ENCODE measurements around the gene IMPG2.

Gene IMPG2

GRCh38 chr3:101273608-101274007, 46.8 kb downstream of the IMPG2 start:
- no peak for DNase-seq

- no peak for DNase-seq
Observed at GRCh38 chr3:101273156-101273555, 47.2 kb downstream of the IMPG2 start.

GRCh38 chr3:101271728-101272127, 48.6 kb downstream of the IMPG2 start:
- DNase-seq = no peak

- no peak for DNase-seq
Observed at GRCh38 chr3:101270149-101270548, 50.2 kb downstream of the IMPG2 start.

- DNase-seq = no peak
Observed at GRCh38 chr3:101268971-101269671, 51.3 kb downstream of the IMPG2 start.

- no peak for DNase-seq
Observed at GRCh38 chr3:101268141-101268540, 52.2 kb downstream of the IMPG2 start.

GRCh38 chr3:101266566-101266965, 53.8 kb downstream of the IMPG2 start:
- no peak for DNase-seq

- no peak for DNase-seq
Observed at GRCh38 chr3:101266071-101266470, 54.3 kb downstream of the IMPG2 start.

GRCh38 chr3:101262393-101263240, 57.8 kb downstream of the IMPG2 start:
- DNase-seq = no peak

- no peak for DNase-seq
Observed at GRCh38 chr3:101261506-101261905, 58.9 kb downstream of the IMPG2 start.

- DNase-seq = no peak
Observed at GRCh38 chr3:101259485-101260341, 60.7 kb downstream of the IMPG2 start.

GRCh38 chr3:101256511-101256910, 63.9 kb downstream of the IMPG2 start:
- no peak for DNase-seq

GRCh38 chr3:101255441-101255840, 64.9 kb downstream of the IMPG2 start:
- no peak for DNase-seq

- DNase-seq = no peak
Observed at GRCh38 chr3:101253396-101253795, 67.0 kb downstream of the IMPG2 start.

- DNase-seq = no peak
Observed at GRCh38 chr3:101252945-101253344, 67.4 kb downstream of the IMPG2 start.

GRCh38 chr3:101252307-101252706, 68.1 kb downstream of the IMPG2 start:
- DNase-seq = no peak

GRCh38 chr3:101251441-101251840, 68.9 kb downstream of the IMPG2 start:
- DNase-seq = no peak

- DNase-seq = no peak
Observed at GRCh38 chr3:101249522-101249921, 70.9 kb downstream of the IMPG2 start.

GRCh38 chr3:101248736-101249135, 71.6 kb downstream of the IMPG2 start:
- DNase-seq = no peak

- DNase-seq = no peak
Observed at GRCh38 chr3:101244212-101244575, 76.2 kb downstream of the IMPG2 start.

GRCh38 chr3:101243285-101244211, 76.8 kb downstream of the IMPG2 start:
- no peak for DNase-seq
